Measurements from ENCODE around the gene SLC25A17. TPM values are rescaled to one million over a fixed set of nuclear protein-coding genes. Genes with fewer than 3 reads are reported as not detected.
"Not testable (repeated sequence)": the region's sequence is repeated elsewhere in the genome, so short reads cannot be mapped to it uniquely, and the experiment has no call there.

The SLC25A17 gene
- total RNA-seq, 1 donor from 2014 or later: 20.3 TPM

- intact Hi-C loops (cut with micrococcal nuclease): no loop called here
Measured at GRCh38 chr22:40723396-40723933, 95.7 kb downstream of the SLC25A17 start.

- intact Hi-C loops (cut with micrococcal nuclease): no loop called here
Measured at GRCh38 chr22:40721266-40721665, 97.9 kb downstream of the SLC25A17 start.

- intact Hi-C loops (cut with micrococcal nuclease): no loop called here
Measured at GRCh38 chr22:40720538-40721256, 98.4 kb downstream of the SLC25A17 start.

- intact Hi-C loops (cut with micrococcal nuclease): not testable (repeated sequence)
Measured at GRCh38 chr22:40720156-40720537, 99.0 kb downstream of the SLC25A17 start.

Other genes starting within 250 kb of the SLC25A17 start
- gene MRTFA, start 182.6 kb downstream of the SLC25A17 start, total RNA-seq: 56.8 and 67.4 TPM in 2 replicates
- gene MCHR1, start 139.9 kb downstream of the SLC25A17 start, total RNA-seq: not detected in 2 replicates
- gene ST13, start 37.3 kb upstream of the SLC25A17 start, total RNA-seq: 121 and 124 TPM in 2 replicates
- 13.8 and 14.6 TPM in 2 replicates for gene XPNPEP3, start 37.8 kb upstream of the SLC25A17 start, total RNA-seq
- not detected in 2 replicates for gene DNAJB7, start 42.8 kb upstream of the SLC25A17 start, total RNA-seq
- 83.1 and 83.4 TPM in 2 replicates for gene RBX1, start 132.0 kb upstream of the SLC25A17 start, total RNA-seq